ENCODE data around the gene KSR1. TPM values are rescaled to one million over a fixed set of nuclear protein-coding genes. Genes with fewer than 3 reads are reported as not detected.
A peak's percentile ranks its signal among the peaks of the same experiment; 100 is the strongest.

Gene KSR1
- total RNA-seq, 2 donors from 2014 or later, result 33.7 to 46.3 TPM

GRCh38 chr17:27669136-27669535, 212.9 kb downstream of the KSR1 start:
- peak; percentile 22 for DNase-seq
- H3K9me3 Mint-ChIP-seq, result no peaks in the 10 kb centered on the region
- H3K36me3 ChIP-seq (ENCODE audit: control insufficient read depth, insufficient read depth, low read length), result no peaks in the 10 kb centered on the region
- no peaks in the 10 kb centered on the region for H3K9me3 ChIP-seq (ENCODE audit: control insufficient read depth, low read length)
- no peak overlapping the region for H3K4me3 ChIP-seq (ENCODE audit: low read length)
- no peaks in the 10 kb centered on the region for H3K4me1 Mint-ChIP-seq
- no peak overlapping the region for H3K27ac Mint-ChIP-seq
- no peaks in the 10 kb centered on the region for H3K36me3 Mint-ChIP-seq (ENCODE audit: low read depth)
- H3K4me3 Mint-ChIP-seq, result no peak overlapping the region
- no peaks in the 10 kb centered on the region for H3K4me1 ChIP-seq (ENCODE audit: control insufficient read depth, insufficient read depth, low read length)
- H3K9ac ChIP-seq (ENCODE audit: extremely low read depth, low read length, poor library complexity, severe bottlenecking), result no peak overlapping the region
- no peaks in the 10 kb centered on the region for H3K27me3 ChIP-seq (ENCODE audit: control insufficient read depth, insufficient read depth, low read length, poor library complexity, severe bottlenecking)
- no peaks in the 10 kb centered on the region for H3K27me3 Mint-ChIP-seq (ENCODE audit: insufficient read depth)
- no peak for TF ChIP-seq CTCF (conservative IDR thresholded peaks at IDR 0.05)
- no peak overlapping the region for H3K27ac ChIP-seq (ENCODE audit: low read depth, low read length)
- WGBS, 2 experiments (ENCODE audit: insufficient coverage in 1 of 2, insufficient read length in 1 of 2), result 88 to 94% methylated on average over 6 to 7 of the region's 7 CpGs

- H3K4me1 ChIP-seq (ENCODE audit: control insufficient read depth, insufficient read depth, low read length), result no peaks in the 10 kb centered on the region
- no peak overlapping the region for H3K27ac ChIP-seq (ENCODE audit: low read depth, low read length)
- Mint-ChIP-seq H3K9me3 (no peaks in the 10 kb centered on the region), H3K27ac (no peak overlapping the region), H3K36me3 (ENCODE audit: low read depth) (no peaks in the 10 kb centered on the region), H3K27me3 (ENCODE audit: insufficient read depth) (no peaks in the 10 kb centered on the region), H3K4me1 (no peaks in the 10 kb centered on the region), H3K4me3 (no peak overlapping the region)
- H3K9ac ChIP-seq (ENCODE audit: extremely low read depth, low read length, poor library complexity, severe bottlenecking), result no peak overlapping the region
- H3K36me3 ChIP-seq (ENCODE audit: control insufficient read depth, insufficient read depth, low read length), result no peaks in the 10 kb centered on the region
- WGBS, 2 experiments (ENCODE audit: insufficient coverage in 1 of 2, insufficient read length in 1 of 2), result 87 to 88% methylated on average over 5 of the region's 5 CpGs
- no peak for TF ChIP-seq CTCF (conservative IDR thresholded peaks at IDR 0.05)
- DNase-seq, result peak; percentile 29
- H3K4me3 ChIP-seq (ENCODE audit: low read length), result no peak overlapping the region
- no peaks in the 10 kb centered on the region for H3K9me3 ChIP-seq (ENCODE audit: control insufficient read depth, low read length)
- no peaks in the 10 kb centered on the region for H3K27me3 ChIP-seq (ENCODE audit: control insufficient read depth, insufficient read depth, low read length, poor library complexity, severe bottlenecking)
Measured at GRCh38 chr17:27669850-27670249, 213.6 kb downstream of the KSR1 start.

GRCh38 chr17:27670791-27671590, 214.7 kb downstream of the KSR1 start:
- no peaks in the 10 kb centered on the region for H3K36me3 ChIP-seq (ENCODE audit: control insufficient read depth, insufficient read depth, low read length)
- no peaks in the 10 kb centered on the region for H3K4me1 Mint-ChIP-seq
- no peak overlapping the region for H3K4me3 Mint-ChIP-seq
- H3K36me3 Mint-ChIP-seq (ENCODE audit: low read depth), result no peaks in the 10 kb centered on the region
- no peaks in the 10 kb centered on the region for H3K27me3 ChIP-seq (ENCODE audit: control insufficient read depth, insufficient read depth, low read length, poor library complexity, severe bottlenecking)
- H3K4me1 ChIP-seq (ENCODE audit: control insufficient read depth, insufficient read depth, low read length), result no peaks in the 10 kb centered on the region
- H3K9me3 Mint-ChIP-seq, result no peaks in the 10 kb centered on the region
- no peaks in the 10 kb centered on the region for H3K27me3 Mint-ChIP-seq (ENCODE audit: insufficient read depth)
- peak; percentile 54 for TF ChIP-seq CTCF (conservative IDR thresholded peaks at IDR 0.05)
- 86 to 87% methylated on average over 9 to 12 of the region's 12 CpGs for WGBS, 2 experiments (ENCODE audit: insufficient coverage in 1 of 2, insufficient read length in 1 of 2)
- H3K9me3 ChIP-seq (ENCODE audit: control insufficient read depth, low read length), result no peaks in the 10 kb centered on the region
- H3K4me3 ChIP-seq (ENCODE audit: low read length), result no peak overlapping the region
- H3K27ac ChIP-seq (ENCODE audit: low read depth, low read length), result no peak overlapping the region
- no peak overlapping the region for H3K9ac ChIP-seq (ENCODE audit: extremely low read depth, low read length, poor library complexity, severe bottlenecking)
- H3K27ac Mint-ChIP-seq, result no peak overlapping the region
- DNase-seq, result peak; percentile 63
